HepG2 (cell line): Measurements from ENCODE around the gene RPL19. TPM values are rescaled to one million over a fixed set of nuclear protein-coding genes. Genes with fewer than 3 reads are reported as not detected.

ENCODE experiments used
- CSRNP2 ChIP-seq: sonication (generic); formaldehyde crosslinking; conservative IDR thresholded peaks from 2 replicates; pipeline ENCODE4 v1.8.0; 2022; ENCODE audit warnings: low read depth, missing genetic modification reagents
- ELK4 ChIP-seq: sonication (generic); formaldehyde crosslinking; IDR thresholded peaks from 2 replicates; pipeline ENCODE4 v1.9.0; 2021; ENCODE audit warnings: missing genetic modification reagents, borderline replicate concordance
- ETV5 ChIP-seq: IDR thresholded peaks from 2 replicates; pipeline ENCODE4 v1.6.1; 2018; ENCODE audit warnings: missing biosample characterization, missing genetic modification reagents, inconsistent platforms, borderline replicate concordance
- FOXA1 ChIP-seq, 2 experiments: fragments of 450-650 bp in 1 of 2; sonication (generic) in 1 of 2; formaldehyde crosslinking in 1 of 2; IDR thresholded peaks; 2 replicates each; pipeline versions ENCODE4 v1.4.0 to v1.6.1; 2016 to 2020; ENCODE audit warnings: missing genetic modification reagents in 1 of 2
- GATA4 ChIP-seq: sonication (generic); IDR thresholded peaks from 2 replicates; pipeline ENCODE4 v1.6.1; 2016; ENCODE audit warnings: antibody characterized with exemption, low read depth, borderline replicate concordance
- GLI4 ChIP-seq: sonication (generic); formaldehyde crosslinking; IDR thresholded peaks from 2 replicates; pipeline ENCODE4 v1.5.1; 2020; ENCODE audit warnings: missing genetic modification reagents, mild to moderate bottlenecking, moderate library complexity, borderline replicate concordance
- HOXA5 ChIP-seq: sonication (generic); formaldehyde crosslinking; IDR thresholded peaks from 2 replicates; pipeline ENCODE4 v1.4.0; 2020; ENCODE audit warnings: missing genetic modification reagents
- KLF15 ChIP-seq: sonication (generic); formaldehyde crosslinking; IDR thresholded peaks from 2 replicates; pipeline ENCODE4 v1.8.1; 2023; ENCODE audit warnings: borderline replicate concordance, mild to moderate bottlenecking, inconsistent platforms, missing genetic modification reagents, mixed read lengths
- MAFF ChIP-seq: IDR thresholded peaks from 2 replicates; pipeline ENCODE4 v1.6.1; 2011; ENCODE audit warnings: low read depth, low read length, improper control_type of control experiment
- MYC ChIP-seq: sonication (generic); formaldehyde crosslinking; IDR thresholded peaks from 2 replicates; pipeline ENCODE4 v1.9.0; 2021; ENCODE audit warnings: missing genetic modification reagents, borderline replicate concordance
- NFKB2 ChIP-seq: sonication (generic); formaldehyde crosslinking; IDR thresholded peaks from 2 replicates; pipeline ENCODE4 v1.4.0; 2020; ENCODE audit warnings: missing genetic modification reagents, borderline replicate concordance
- REL ChIP-seq: sonication (generic); formaldehyde crosslinking; conservative IDR thresholded peaks from 2 replicates; pipeline ENCODE4 v1.8.0; 2022; ENCODE audit warnings: mild to moderate bottlenecking, missing genetic modification reagents, moderate library complexity
- SRF ChIP-seq: IDR thresholded peaks from 2 replicates; pipeline ENCODE4 v1.6.1; 2011; ENCODE audit warnings: mild to moderate bottlenecking, low read depth, low read length, moderate library complexity
- SRSF4 ChIP-seq: fragments of 200-400 bp; formaldehyde crosslinking; IDR thresholded peaks from one replicate; pipeline ENCODE4 v1.6.1; 2018; ENCODE audit warnings: mild to moderate bottlenecking, low read depth, low read length, moderate library complexity; ENCODE audit not compliant: poor library complexity, severe bottlenecking
- TRAFD1 ChIP-seq: sonication (generic); formaldehyde crosslinking; IDR thresholded peaks from 2 replicates; pipeline ENCODE4 v1.5.1; 2020; ENCODE audit warnings: missing genetic modification reagents, mild to moderate bottlenecking, borderline replicate concordance
- ZBTB39 ChIP-seq: sonication (generic); formaldehyde crosslinking; IDR thresholded peaks from 2 replicates; pipeline ENCODE4 v1.5.0; 2020; ENCODE audit warnings: missing genetic modification reagents
- ZFP36 ChIP-seq: fragments of 150-350 bp; IDR thresholded peaks from 2 replicates; pipeline ENCODE4 v1.6.1; 2018; ENCODE audit warnings: borderline replicate concordance, low read length, low read depth; ENCODE audit not compliant: partially characterized antibody
- ZNF441 ChIP-seq: sonication (generic); formaldehyde crosslinking; IDR thresholded peaks from 2 replicates; pipeline ENCODE4 v1.7.0; 2021; ENCODE audit warnings: missing genetic modification reagents, borderline replicate concordance
- ZNF513 ChIP-seq: sonication (generic); formaldehyde crosslinking; conservative IDR thresholded peaks from 2 replicates; pipeline ENCODE4 v1.5.0; 2020; ENCODE audit warnings: missing genetic modification reagents
- polyA plus RNA-seq, 8 experiments: library from polyadenylated mRNA; depleted of rRNA in 3 of 8; stranded (reverse) in 7 of 8; unstranded in 1 of 8; fragments of >200 nt; fragmentation: Illumina TruSeq in 4 of 8; extraction: Trizol in 4 of 8; gene quantifications; 2 replicates each; pipeline versions ENCODE4 v1.2.1 to v1.2.3, GENCODE V29; 2011 to 2016; ENCODE audit warnings: low read depth in 4 of 8, missing spikeins in 1 of 8, mixed read lengths in 1 of 8; ENCODE audit not compliant: insufficient read depth in 1 of 8
- total RNA-seq, 5 experiments: library from RNA; depleted of rRNA; stranded (reverse); fragments of >200 nt; fragmentation: Illumina TruSeq; extraction: Trizol; gene quantifications; 2 replicates each; pipeline ENCODE4 v1.2.3, GENCODE V29; 2016; ENCODE audit warnings: low read depth in 1 of 5

Gene RPL19
- total and polyA plus RNA-seq, 2 of the 13 experiments (the other 11 are each of a cell fraction or from before 2014, with no cell fraction given), result 2,522 to 2,768 TPM

GRCh38 chr17:39153599-39154051 is 46.5 kb upstream of the RPL19 start (continued):
- TF ChIP-seq NFKB2 (CRISPR knock-in tag) (peak; percentile 63), MAFF (no peak), ZBTB39 (CRISPR knock-in tag) (no peak), MYC (CRISPR knock-in tag) (no peak), FOXA1 (IDR thresholded peaks at IDR 0.05) (no peak), FOXA1 (CRISPR knock-in tag; IDR thresholded peaks at IDR 0.05) (0 out of 2 replicates have a peak, but pooled peaks have one; percentile 12), REL (CRISPR knock-in tag) (no peak), ETV5 (no peak; the same call in 1 of the 2 replicates), ZFP36 (no peak), CSRNP2 (CRISPR knock-in tag) (no peak), SRF (0 out of 2 replicates have a peak, but pooled peaks have one; percentile 31), ELK4 (CRISPR knock-in tag) (no peak), HOXA5 (0 out of 2 replicates have a peak, but pooled peaks have one; percentile 51), GATA4 (no peak), ZNF441 (peak; percentile 42; the same call in 1 of the 2 replicates), ZNF513 (CRISPR knock-in tag) (peak; percentile 80; the same call in 1 of the 2 replicates), KLF15 (no peak; the same call in 1 of the 2 replicates), TRAFD1 (CRISPR knock-in tag) (no peak), GLI4 (CRISPR knock-in tag) (peak; percentile 14; the same call in 1 of the 2 replicates), SRSF4 (no peak)
